Hepatocyte (in vitro differentiated cells): Measurements from ENCODE around the gene ZNF831.

ENCODE experiments used
- EZH2 ChIP-seq: fragments of 200-600 bp; sonication (generic); IDR thresholded peaks from 2 replicates; pipeline ENCODE4 v1.6.1; 2016; ENCODE audit warnings: antibody characterized with exemption, mild to moderate bottlenecking, borderline replicate concordance
- EZH2phosphoT487 ChIP-seq: fragments of 200-600 bp; sonication (generic); IDR thresholded peaks from one replicate; pipeline ENCODE4 v1.6.1; 2018; ENCODE audit warnings: antibody characterized with exemption, mild to moderate bottlenecking, low read depth, moderate library complexity; ENCODE audit not compliant: unreplicated experiment, severe bottlenecking
- TF ChIP-seq, protein P1 (sequence below): fragments of 200-600 bp; sonication (generic); IDR thresholded peaks from 2 replicates; pipeline ENCODE4 v1.5.1; 2016; ENCODE audit warnings: antibody characterized with exemption, mild to moderate bottlenecking; ENCODE audit not compliant: poor library complexity

GRCh38 chr20:59268870-59269269 is 105.2 kb downstream of the ZNF831 start:
- TF ChIP-seq EZH2: no peak
- TF ChIP-seq, protein P1, sequence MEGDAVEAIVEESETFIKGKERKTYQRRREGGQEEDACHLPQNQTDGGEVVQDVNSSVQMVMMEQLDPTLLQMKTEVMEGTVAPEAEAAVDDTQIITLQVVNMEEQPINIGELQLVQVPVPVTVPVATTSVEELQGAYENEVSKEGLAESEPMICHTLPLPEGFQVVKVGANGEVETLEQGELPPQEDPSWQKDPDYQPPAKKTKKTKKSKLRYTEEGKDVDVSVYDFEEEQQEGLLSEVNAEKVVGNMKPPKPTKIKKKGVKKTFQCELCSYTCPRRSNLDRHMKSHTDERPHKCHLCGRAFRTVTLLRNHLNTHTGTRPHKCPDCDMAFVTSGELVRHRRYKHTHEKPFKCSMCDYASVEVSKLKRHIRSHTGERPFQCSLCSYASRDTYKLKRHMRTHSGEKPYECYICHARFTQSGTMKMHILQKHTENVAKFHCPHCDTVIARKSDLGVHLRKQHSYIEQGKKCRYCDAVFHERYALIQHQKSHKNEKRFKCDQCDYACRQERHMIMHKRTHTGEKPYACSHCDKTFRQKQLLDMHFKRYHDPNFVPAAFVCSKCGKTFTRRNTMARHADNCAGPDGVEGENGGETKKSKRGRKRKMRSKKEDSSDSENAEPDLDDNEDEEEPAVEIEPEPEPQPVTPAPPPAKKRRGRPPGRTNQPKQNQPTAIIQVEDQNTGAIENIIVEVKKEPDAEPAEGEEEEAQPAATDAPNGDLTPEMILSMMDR: no peak
- TF ChIP-seq EZH2phosphoT487: no peak
